GM23338 (cell line): ENCODE measurements around the gene GCLM. TPM values are rescaled to one million over a fixed set of nuclear protein-coding genes. Genes with fewer than 3 reads are reported as not detected.

Experiments
- ATAC-seq: fragments of 200-7000 bp; cut with Tn5 transposase; 3 replicates; pipeline ENCODE4 v1.9.1; 2020
- DNase-seq: peaks from one replicate; pipeline ENCODE4 v3.0.0-alpha.2; 2015; ENCODE audit warnings: low spot score
- H2AFZ ChIP-seq: fragments of 200-600 bp; sonication (generic); 2 replicates; pipeline ENCODE4 v1.8.0; 2016; ENCODE audit warnings: antibody characterized with exemption, mild to moderate bottlenecking, moderate library complexity
- H3F3A ChIP-seq: fragments of 200-600 bp; sonication (generic); replicated peaks from 2 replicates; pipeline ENCODE4 v1.8.0; 2017; ENCODE audit warnings: antibody characterized with exemption, mixed run types, low read depth
- H3K27ac ChIP-seq: fragments of 200-600 bp; sonication (generic); 2 replicates; pipeline ENCODE4 v1.6.1; 2016; ENCODE audit warnings: low read depth
- H3K27me3 ChIP-seq: fragments of 200-600 bp; sonication (generic); 2 replicates; pipeline ENCODE4 v1.8.0; 2016; ENCODE audit warnings: mild to moderate bottlenecking, mixed run types, moderate library complexity; ENCODE audit not compliant: insufficient read depth
- H3K36me3 ChIP-seq: fragments of 200-600 bp; sonication (generic); 2 replicates; pipeline ENCODE4 v1.8.0; 2016; ENCODE audit warnings: mild to moderate bottlenecking; ENCODE audit not compliant: insufficient read depth
- H3K4me1 ChIP-seq: fragments of 200-600 bp; sonication (generic); 2 replicates; pipeline ENCODE4 v1.8.0; 2016; ENCODE audit warnings: mild to moderate bottlenecking, moderate library complexity; ENCODE audit not compliant: insufficient read depth
- H3K4me2 ChIP-seq: fragments of 200-600 bp; sonication (generic); 2 replicates; pipeline ENCODE4 v1.7.1; 2017; ENCODE audit warnings: mixed run types
- H3K4me3 ChIP-seq: fragments of 200-600 bp; sonication (generic); 2 replicates; pipeline ENCODE4 v1.6.1; 2016; ENCODE audit warnings: mixed run types
- H3K79me2 ChIP-seq: fragments of 200-600 bp; sonication (generic); replicated peaks from 2 replicates; pipeline ENCODE4 v1.8.0; 2017; ENCODE audit warnings: mild to moderate bottlenecking; ENCODE audit not compliant: insufficient read depth
- H3K9me2 ChIP-seq: fragments of 200-600 bp; sonication (generic); 2 replicates; pipeline ENCODE4 v1.8.0; 2017; ENCODE audit not compliant: insufficient read depth
- H4K20me1 ChIP-seq: fragments of 200-600 bp; sonication (generic); replicated peaks from 2 replicates; pipeline ENCODE4 v1.8.0; 2017; ENCODE audit warnings: mild to moderate bottlenecking; ENCODE audit not compliant: insufficient read depth
- H3K27ac Mint-ChIP-seq: 2 replicates; pipeline ENCODE4 v1.8.0; 2020; ENCODE audit warnings: inconsistent platforms, mild to moderate bottlenecking, moderate library complexity, mixed read lengths
- H3K27me3 Mint-ChIP-seq: 3 replicates; pipeline ENCODE4 v1.8.0; 2022; ENCODE audit warnings: low read depth, mild to moderate bottlenecking, moderate library complexity, mixed read lengths, inconsistent platforms; ENCODE audit not compliant: insufficient read depth, poor library complexity
- H3K36me3 Mint-ChIP-seq: 3 replicates; pipeline ENCODE4 v1.8.0; 2021; ENCODE audit warnings: low read depth, mild to moderate bottlenecking, inconsistent platforms, moderate library complexity, mixed read lengths
- H3K4me1 Mint-ChIP-seq: 3 replicates; pipeline ENCODE4 v1.8.0; 2020; ENCODE audit warnings: mild to moderate bottlenecking, inconsistent platforms, mixed read lengths
- H3K4me3 Mint-ChIP-seq: 3 replicates; pipeline ENCODE4 v1.8.0; 2021; ENCODE audit warnings: moderate library complexity, mild to moderate bottlenecking, inconsistent platforms, mixed read lengths
- H3K9me3 Mint-ChIP-seq: 3 replicates; pipeline ENCODE4 v1.8.0; 2020; ENCODE audit warnings: moderate library complexity, mild to moderate bottlenecking, inconsistent platforms, mixed read lengths
- CREB1 ChIP-seq: fragments of 250-450 bp; sonication (Bioruptor Pico); IDR thresholded peaks from 2 replicates; pipeline ENCODE4 v1.5.0; 2020; ENCODE audit warnings: low read depth, mild to moderate bottlenecking, moderate library complexity
- CTCF ChIP-seq, 2 experiments: fragments of 200-600 bp in 1 of 2; sonication (generic) in 1 of 2; conservative IDR thresholded peaks; 2 replicates each; pipeline versions ENCODE4 v1.5.1 to v1.6.1; 2016 to 2017; ENCODE audit warnings: antibody characterized with exemption in 2 of 2, low read depth in 2 of 2, mild to moderate bottlenecking in 2 of 2, moderate library complexity in 1 of 2
- ETS1 ChIP-seq: IDR thresholded peaks from 2 replicates; pipeline ENCODE4 v1.6.1; 2016; ENCODE audit warnings: antibody characterized with exemption
- EZH2 ChIP-seq: fragments of 200-600 bp; sonication (generic); IDR thresholded peaks from one replicate; pipeline ENCODE4 v1.8.0; 2017; ENCODE audit warnings: antibody characterized with exemption, mild to moderate bottlenecking, low read depth; ENCODE audit not compliant: unreplicated experiment
- EZH2phosphoT487 ChIP-seq: fragments of 200-600 bp; sonication (generic); IDR thresholded peaks from one replicate; pipeline ENCODE4 v1.8.1; 2018; ENCODE audit warnings: antibody characterized with exemption; ENCODE audit not compliant: unreplicated experiment
- JUNB ChIP-seq: IDR thresholded peaks from one replicate; pipeline ENCODE4 v1.6.1; 2016; ENCODE audit warnings: antibody characterized with exemption; ENCODE audit not compliant: unreplicated experiment
- NANOG ChIP-seq: IDR thresholded peaks from 2 replicates; pipeline ENCODE4 v1.6.1; 2016; ENCODE audit warnings: antibody characterized with exemption, borderline replicate concordance
- POLR2AphosphoS5 ChIP-seq: IDR thresholded peaks from 2 replicates; pipeline ENCODE4 v1.6.1; 2016; ENCODE audit warnings: antibody characterized with exemption, low read depth
- REST ChIP-seq: IDR thresholded peaks from one replicate; pipeline ENCODE4 v1.6.1; 2018; ENCODE audit warnings: antibody characterized with exemption; ENCODE audit not compliant: unreplicated experiment
- STAT1 ChIP-seq: IDR thresholded peaks from one replicate; pipeline ENCODE4 v1.6.1; 2016; ENCODE audit warnings: antibody characterized with exemption; ENCODE audit not compliant: unreplicated experiment
- ZNF114 ChIP-seq: fragments of 250-450 bp; sonication (Bioruptor Pico); IDR thresholded peaks from 2 replicates; pipeline ENCODE4 v1.5.0; 2020; ENCODE audit warnings: mild to moderate bottlenecking, moderate library complexity
- ZNF331 ChIP-seq: fragments of 250-450 bp; sonication (Bioruptor Pico); IDR thresholded peaks from 2 replicates; pipeline ENCODE4 v1.5.0; 2020; ENCODE audit warnings: low read depth, mild to moderate bottlenecking, moderate library complexity
- ZNF462 ChIP-seq: fragments of 250-450 bp; sonication (Bioruptor Pico); IDR thresholded peaks from 2 replicates; pipeline ENCODE4 v1.5.0; 2020; ENCODE audit warnings: mild to moderate bottlenecking, moderate library complexity
- polyA plus RNA-seq: library from polyadenylated mRNA; unstranded; fragments of >200 nt; fragmentation: Nextera tagmentation; extraction: Ambion mirVana; gene quantifications from 2 replicates; pipeline ENCODE4 v1.2.1, GENCODE V29; 2016
- total RNA-seq: library from RNA; depleted of rRNA; stranded (reverse); fragments of >200 nt; shearing (Covaris generic); gene quantifications from 2 replicates; pipeline ENCODE4 v1.2.3, GENCODE V29; 2014

GCLM gene
- total and polyA plus RNA-seq, 2 experiments from 2014 or later: 10.4 to 12.8 TPM

- ATAC-seq (peak; percentile 18), DNase-seq (peak; percentile 36)
- Histone ChIP-seq H3K79me2 (peaks cover 35% of the 10 kb centered on the region), H3K9me2 (no peaks in the 10 kb centered on the region), H3K4me1 (peaks cover 12% of the 10 kb centered on the region), H2AFZ (peak overlapping the region; percentile 34), H3F3A (0 out of 2 replicates have a peak, but pooled peaks cover 5% of the 10 kb centered on the region), H3K36me3 (peaks cover 31% of the 10 kb centered on the region), H4K20me1 (peaks cover 22% of the 10 kb centered on the region), H3K4me3 (peak overlapping the region; percentile 99), H3K27ac (peak overlapping the region; percentile 82), H3K27me3 (no peaks in the 10 kb centered on the region), H3K4me2 (peak overlapping the region; percentile 85)
- H3K4me1 Mint-ChIP-seq: peaks cover 13% of the 10 kb centered on the region
- no peaks in the 10 kb centered on the region for H3K9me3 Mint-ChIP-seq
- peaks cover 2% of the 10 kb centered on the region for H3K27me3 Mint-ChIP-seq
- H3K27ac Mint-ChIP-seq: peak overlapping the region; percentile 100
- peaks cover 40% of the 10 kb centered on the region for H3K36me3 Mint-ChIP-seq
- no peak for TF ChIP-seq STAT1
- TF ChIP-seq POLR2AphosphoS5: no peak
- no peak for TF ChIP-seq JUNB
- no peak for TF ChIP-seq ETS1
- TF ChIP-seq NANOG: no peak
- no peak for TF ChIP-seq EZH2
- TF ChIP-seq ZNF462 (CRISPR knock-in tag): no peak
- TF ChIP-seq EZH2phosphoT487: no peak
- TF ChIP-seq REST: no peak
- no peak for TF ChIP-seq ZNF114
- no peak for TF ChIP-seq CTCF (conservative IDR thresholded peaks at IDR 0.05; ENCODE audit: low read depth in 2 of 2)
- TF ChIP-seq ZNF331 (CRISPR knock-in tag): no peak
- no peak for TF ChIP-seq CREB1 (CRISPR knock-in tag)
- H3K4me3 Mint-ChIP-seq: peak overlapping the region; percentile 88
These were observed 30.7 kb downstream of the GCLM start for GRCh38 chr1:93878501-93878888.
